Kidney epithelial cell (primary cell): ENCODE data around the gene PAPPA. TPM values are rescaled to one million over a fixed set of nuclear protein-coding genes. Genes with fewer than 3 reads are reported as not detected.

Experiments
- DNase-seq: peaks from one replicate; pipeline ENCODE4 v3.0.0-alpha.2; 2010; ENCODE audit warnings: low read depth
- H3K27me3 ChIP-seq: 2 replicates; pipeline ENCODE4 v1.6.0; 2011; ENCODE audit warnings: low read length; ENCODE audit not compliant: control insufficient read depth, insufficient read depth
- H3K36me3 ChIP-seq: 2 replicates; pipeline ENCODE4 v1.5.1; 2011; ENCODE audit warnings: low read length; ENCODE audit not compliant: control insufficient read depth, insufficient read depth
- H3K4me3 ChIP-seq: 2 replicates; pipeline ENCODE4 v1.5.1; 2011; ENCODE audit warnings: low read depth, mild to moderate bottlenecking, control low read depth, low read length
- total RNA-seq: library from RNA; depleted of rRNA; stranded (reverse); fragments of >200 nt; gene quantifications from 2 replicates; pipeline ENCODE4 v1.2.3, GENCODE V29; 2015
- TF ChIP-seq, protein P1 (sequence below): IDR thresholded peaks from 2 replicates; pipeline ENCODE4 v1.5.1; 2011; ENCODE audit warnings: mild to moderate bottlenecking, moderate library complexity, low read length, control low read depth, inconsistent platforms; ENCODE audit not compliant: insufficient read depth, poor library complexity, severe bottlenecking

Gene PAPPA
- total RNA-seq, 1 donor from 2014 or later = 15.4 TPM

DNA sequence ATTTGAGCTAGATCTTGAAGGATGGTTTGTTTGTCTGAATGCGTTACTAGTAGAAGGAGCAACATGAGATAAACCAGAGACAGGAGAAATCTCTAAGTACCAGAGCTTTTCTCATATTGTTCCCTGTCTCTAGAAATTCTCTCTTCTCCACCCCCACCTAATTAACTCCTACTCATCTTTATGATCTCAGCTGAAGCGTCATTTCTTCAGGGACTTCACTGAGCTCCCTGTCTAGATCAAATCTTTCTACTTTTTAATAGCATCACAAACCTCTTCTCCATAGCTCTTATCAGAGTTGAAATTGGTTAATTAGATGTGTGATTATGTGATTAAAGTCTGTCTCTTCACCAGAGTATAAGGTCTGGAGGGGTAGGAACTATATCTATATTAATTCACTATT, 226.2 kb downstream of the PAPPA start:
- H3K27me3 ChIP-seq = no peaks in the 10 kb centered on the region
- no peak for DNase-seq
- no peaks in the 10 kb centered on the region for H3K36me3 ChIP-seq
- TF ChIP-seq, protein P1, sequence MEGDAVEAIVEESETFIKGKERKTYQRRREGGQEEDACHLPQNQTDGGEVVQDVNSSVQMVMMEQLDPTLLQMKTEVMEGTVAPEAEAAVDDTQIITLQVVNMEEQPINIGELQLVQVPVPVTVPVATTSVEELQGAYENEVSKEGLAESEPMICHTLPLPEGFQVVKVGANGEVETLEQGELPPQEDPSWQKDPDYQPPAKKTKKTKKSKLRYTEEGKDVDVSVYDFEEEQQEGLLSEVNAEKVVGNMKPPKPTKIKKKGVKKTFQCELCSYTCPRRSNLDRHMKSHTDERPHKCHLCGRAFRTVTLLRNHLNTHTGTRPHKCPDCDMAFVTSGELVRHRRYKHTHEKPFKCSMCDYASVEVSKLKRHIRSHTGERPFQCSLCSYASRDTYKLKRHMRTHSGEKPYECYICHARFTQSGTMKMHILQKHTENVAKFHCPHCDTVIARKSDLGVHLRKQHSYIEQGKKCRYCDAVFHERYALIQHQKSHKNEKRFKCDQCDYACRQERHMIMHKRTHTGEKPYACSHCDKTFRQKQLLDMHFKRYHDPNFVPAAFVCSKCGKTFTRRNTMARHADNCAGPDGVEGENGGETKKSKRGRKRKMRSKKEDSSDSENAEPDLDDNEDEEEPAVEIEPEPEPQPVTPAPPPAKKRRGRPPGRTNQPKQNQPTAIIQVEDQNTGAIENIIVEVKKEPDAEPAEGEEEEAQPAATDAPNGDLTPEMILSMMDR = no peak
- no peak overlapping the region for H3K4me3 ChIP-seq

DNA sequence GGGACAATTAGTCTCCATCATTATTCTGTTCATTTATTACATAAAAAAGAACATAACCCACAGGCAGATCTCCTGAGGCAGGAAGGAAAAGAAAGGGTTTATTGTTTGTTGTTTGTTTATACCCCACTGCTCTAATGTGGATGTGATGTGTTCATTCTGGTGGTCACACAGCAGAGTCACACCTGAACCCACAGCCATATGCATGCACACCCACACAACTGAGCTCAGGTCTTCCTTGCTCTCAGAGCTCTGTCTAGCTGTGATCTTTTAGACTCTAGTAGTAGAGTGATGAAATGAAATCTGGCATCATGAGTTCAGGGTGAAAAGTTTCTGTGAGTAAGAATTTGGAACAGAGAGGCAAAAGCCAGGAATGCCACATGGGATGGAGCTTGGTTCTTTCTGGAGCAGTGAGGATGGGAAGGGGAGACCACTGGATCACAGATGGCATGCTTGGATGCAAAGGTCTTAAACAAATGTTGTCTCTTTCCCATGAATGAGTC, 227.0 kb downstream of the PAPPA start:
- H3K36me3 ChIP-seq = no peaks in the 10 kb centered on the region
- H3K4me3 ChIP-seq = no peak overlapping the region
- no peak for DNase-seq
- TF ChIP-seq, protein P1 = no peak
- H3K27me3 ChIP-seq = no peaks in the 10 kb centered on the region

DNA sequence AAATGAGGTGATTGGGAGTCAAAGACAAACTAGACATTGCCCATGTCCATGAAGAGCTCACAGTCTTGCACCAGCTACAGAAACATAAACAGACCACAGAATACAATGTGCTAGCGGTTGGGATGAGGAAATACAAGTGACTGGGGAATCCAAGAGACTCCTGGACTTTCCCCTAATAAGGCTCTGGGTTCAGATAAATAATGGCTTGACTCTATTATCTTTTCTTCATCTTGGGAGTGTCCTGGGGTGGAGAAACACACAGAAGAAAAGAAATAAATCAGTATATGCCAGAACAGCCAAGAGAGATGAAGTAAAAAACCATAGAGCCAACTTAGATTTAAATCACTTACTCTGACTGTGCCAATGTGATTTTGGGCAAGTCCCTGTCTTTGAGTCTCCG, 227.8 kb downstream of the PAPPA start:
- Histone ChIP-seq H3K27me3 (no peaks in the 10 kb centered on the region), H3K4me3 (no peak overlapping the region), H3K36me3 (no peaks in the 10 kb centered on the region)
- no peak for DNase-seq
- TF ChIP-seq, protein P1 = no peak

GRCh38 chr9:116382053-116382452, 228.5 kb downstream of the PAPPA start:
- Histone ChIP-seq H3K27me3 (no peaks in the 10 kb centered on the region), H3K36me3 (no peaks in the 10 kb centered on the region), H3K4me3 (no peak overlapping the region)
- TF ChIP-seq, protein P1 = no peak
- no peak for DNase-seq

GRCh38 chr9:116383133-116383532, 229.5 kb downstream of the PAPPA start:
- no peak for DNase-seq
- no peak overlapping the region for H3K4me3 ChIP-seq
- no peaks in the 10 kb centered on the region for H3K27me3 ChIP-seq
- H3K36me3 ChIP-seq = no peaks in the 10 kb centered on the region
- TF ChIP-seq, protein P1 = no peak

GRCh38 chr9:116383936-116384335, 230.3 kb downstream of the PAPPA start:
- no peak for DNase-seq
- H3K36me3 ChIP-seq = no peaks in the 10 kb centered on the region
- H3K4me3 ChIP-seq = no peak overlapping the region
- TF ChIP-seq, protein P1 = no peak
- no peaks in the 10 kb centered on the region for H3K27me3 ChIP-seq
